ENCODE data around the gene HTD2.

- TF ChIP-seq CTCF (IDR thresholded peaks at IDR 0.05) (no peak), POLR2A (IDR thresholded peaks at IDR 0.05) (no peak), EP300 (IDR thresholded peaks at IDR 0.05) (no peak)
Observed at GRCh38 chr3:58326267-58326900, 20.1 kb downstream of the HTD2 start.
